GM23248 (cell line): ENCODE results near the gene ZFP92.

Experiments used
- EZH2 ChIP-seq: fragments of 200-600 bp; sonication (generic); IDR thresholded peaks from 2 replicates; pipeline ENCODE4 v1.6.1; 2018; ENCODE audit warnings: antibody characterized with exemption, mild to moderate bottlenecking; ENCODE audit not compliant: insufficient read depth, poor library complexity, severe bottlenecking
- EZH2phosphoT487 ChIP-seq: fragments of 200-600 bp; sonication (generic); IDR thresholded peaks from 2 replicates; pipeline ENCODE4 v1.6.1; 2018; ENCODE audit warnings: antibody characterized with exemption, moderate library complexity, mild to moderate bottlenecking, low read depth; ENCODE audit not compliant: insufficient read depth

DNA sequence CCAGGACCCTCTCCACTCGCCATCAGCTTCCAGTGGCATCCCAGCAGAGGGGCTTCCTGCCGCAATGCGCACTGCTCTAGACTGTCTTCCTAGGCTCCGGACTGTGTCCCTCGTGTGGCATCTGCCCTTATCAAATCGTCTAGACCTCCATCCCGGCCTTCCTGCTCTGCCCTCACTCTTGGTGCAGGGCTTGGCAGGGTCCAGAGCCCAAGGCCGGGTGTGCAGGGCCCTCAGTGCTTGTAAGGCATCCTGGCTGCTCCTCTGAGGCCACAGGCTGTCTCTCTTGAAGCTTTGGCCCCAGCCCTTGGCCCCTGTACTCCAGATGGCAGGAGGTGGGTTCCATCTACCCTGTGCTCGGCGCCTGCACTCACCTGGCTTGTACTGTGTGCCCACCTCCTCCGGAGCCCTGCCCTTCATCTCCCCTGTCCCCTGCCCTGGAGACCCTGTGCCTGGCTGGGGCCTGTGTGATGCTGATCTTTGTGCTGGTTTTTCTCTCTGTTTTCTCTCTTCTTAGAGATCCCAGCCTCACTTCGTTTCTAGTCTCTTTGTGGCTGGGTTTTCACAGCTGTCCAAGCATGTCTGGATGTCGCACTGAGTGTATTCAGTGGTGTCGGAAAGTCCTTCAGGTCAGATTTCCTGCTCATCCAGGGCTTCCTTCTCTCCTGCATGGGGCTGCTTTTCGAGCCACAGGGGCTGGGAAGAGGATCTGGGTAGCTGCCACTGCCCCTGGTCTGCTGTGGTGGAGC lies 38.3 kb downstream of the ZFP92 start:
- no peak for TF ChIP-seq EZH2
- TF ChIP-seq EZH2phosphoT487 = no peak
